Osteocyte (in vitro differentiated cells): Measurements from ENCODE around the gene CSF2RB. TPM values are rescaled to one million over a fixed set of nuclear protein-coding genes. Genes with fewer than 3 reads are reported as not detected.
A peak's percentile ranks its signal among the peaks of the same experiment; 100 is the strongest.
"Not testable (repeated sequence)": the region's sequence is repeated elsewhere in the genome, so short reads cannot be mapped to it uniquely, and the experiment has no call there.

Source experiments
- DNase-seq: peaks from one replicate; pipeline ENCODE4 v3.0.0; 2021; ENCODE audit warnings: mixed read lengths; ENCODE audit not compliant: unreplicated experiment; ENCODE audit errors: extremely low spot score
- H3K27ac Mint-ChIP-seq: one replicate; pipeline ENCODE4 v1.8.0; 2021; ENCODE audit warnings: mild to moderate bottlenecking, mixed read lengths; ENCODE audit not compliant: unreplicated experiment
- H3K27me3 Mint-ChIP-seq: one replicate; pipeline ENCODE4 v1.8.0; 2021; ENCODE audit warnings: mixed read lengths; ENCODE audit not compliant: unreplicated experiment
- H3K36me3 Mint-ChIP-seq: one replicate; pipeline ENCODE4 v1.8.0; 2021; ENCODE audit warnings: mixed read lengths; ENCODE audit not compliant: unreplicated experiment
- H3K4me1 Mint-ChIP-seq: one replicate; pipeline ENCODE4 v1.8.0; 2021; ENCODE audit warnings: mixed read lengths; ENCODE audit not compliant: unreplicated experiment
- H3K4me3 Mint-ChIP-seq: one replicate; pipeline ENCODE4 v1.8.0; 2021; ENCODE audit warnings: mild to moderate bottlenecking, moderate library complexity, mixed read lengths; ENCODE audit not compliant: unreplicated experiment
- H3K9me3 Mint-ChIP-seq: one replicate; pipeline ENCODE4 v1.8.0; 2021; ENCODE audit warnings: mixed read lengths; ENCODE audit not compliant: unreplicated experiment
- CTCF ChIP-seq: fragments of 200-600 bp; sonication (generic); IDR thresholded peaks from 2 replicates; pipeline ENCODE4 v1.5.0; 2021; ENCODE audit warnings: antibody characterized with exemption, mild to moderate bottlenecking, moderate library complexity
- total RNA-seq: library from RNA; stranded (reverse); gene quantifications from 2 replicates; pipeline ENCODE4 v1.2.1, GENCODE V29; 2021

CSF2RB gene
- total RNA-seq, 1 donor from 2014 or later, result not detected

GRCh38 chr22:36985211-36985889 is 71.9 kb downstream of the CSF2RB start:
- DNase-seq, result no peak
- Mint-ChIP-seq H3K9me3 (peaks cover 3% of the 10 kb centered on the region), H3K27me3 (peaks cover 28% of the 10 kb centered on the region)

GRCh38 chr22:36986242-36986821 is 72.9 kb downstream of the CSF2RB start:
- Mint-ChIP-seq H3K4me1 (no peaks in the 10 kb centered on the region), H3K9me3 (peaks cover 3% of the 10 kb centered on the region), H3K27me3 (peaks cover 31% of the 10 kb centered on the region), H3K4me3 (no peak overlapping the region), H3K27ac (no peak overlapping the region), H3K36me3 (no peaks in the 10 kb centered on the region)
- peak; percentile 49 for TF ChIP-seq CTCF
- no peak for DNase-seq

More at GRCh38 chr22:36985211-36985889, 71.9 kb downstream of the CSF2RB start:
- TF ChIP-seq CTCF, result no peak
- Mint-ChIP-seq H3K36me3 (no peaks in the 10 kb centered on the region), H3K27ac (no peak overlapping the region), H3K4me3 (no peak overlapping the region), H3K4me1 (no peaks in the 10 kb centered on the region)

- DNase-seq, result no peak
- no peak for TF ChIP-seq CTCF
- Mint-ChIP-seq H3K27ac (no peak overlapping the region), H3K27me3 (peaks cover 28% of the 10 kb centered on the region), H3K36me3 (no peaks in the 10 kb centered on the region), H3K9me3 (peaks cover 3% of the 10 kb centered on the region), H3K4me1 (no peaks in the 10 kb centered on the region), H3K4me3 (no peak overlapping the region)
These were observed 74.8 kb downstream of the CSF2RB start for GRCh38 chr22:36988075-36988832.

GRCh38 chr22:36989012-36989411 is 75.6 kb downstream of the CSF2RB start:
- DNase-seq, H3K4me3 Mint-ChIP-seq, H3K36me3 Mint-ChIP-seq, H3K4me1 Mint-ChIP-seq, H3K27ac Mint-ChIP-seq, H3K9me3 Mint-ChIP-seq: not testable (repeated sequence)
- peaks cover 31% of the 10 kb centered on the region for H3K27me3 Mint-ChIP-seq

Other genes starting within 250 kb of the CSF2RB start
- not detected in 2 replicates for gene CACNG2, start 209.9 kb upstream of the CSF2RB start, total RNA-seq
- 30.5 and 36.9 TPM in 2 replicates for gene IFT27, start 137.5 kb upstream of the CSF2RB start, total RNA-seq
- gene PVALB, start 96.6 kb upstream of the CSF2RB start, total RNA-seq, result 0.94 TPM in 1 of 2 replicates, not detected in the other
- not detected in 2 replicates for gene NCF4, start 52.6 kb upstream of the CSF2RB start, total RNA-seq
- 20.5 and 21.1 TPM in 2 replicates for gene TST, start 105.8 kb downstream of the CSF2RB start, total RNA-seq
- gene MPST, start 106.1 kb downstream of the CSF2RB start, total RNA-seq, result 57.4 and 65.1 TPM in 2 replicates
- gene KCTD17, start 138.1 kb downstream of the CSF2RB start, total RNA-seq, result 35.8 and 39.6 TPM in 2 replicates
- not detected in 2 replicates for gene TMPRSS6, start 196.1 kb downstream of the CSF2RB start, total RNA-seq
- 0.10 TPM in 1 of 2 replicates, not detected in the other for gene IL2RB, start 236.3 kb downstream of the CSF2RB start, total RNA-seq